Epithelial cell of esophagus (primary cell): ENCODE results near the gene SLC22A23.
A peak's percentile ranks its signal among the peaks of the same experiment; 100 is the strongest.

Experiments
- DNase-seq: peaks from one replicate; pipeline ENCODE4 v3.0.0; 2010; ENCODE audit warnings: low read depth
- H3K4me3 ChIP-seq: 2 replicates; pipeline ENCODE4 v1.5.1; 2011; ENCODE audit warnings: mild to moderate bottlenecking, low read length, control low read depth
- CTCF ChIP-seq: IDR thresholded peaks from 2 replicates; pipeline ENCODE4 v1.5.1; 2011; ENCODE audit warnings: low read depth, mild to moderate bottlenecking, low read length, control low read depth, inconsistent platforms; ENCODE audit not compliant: insufficient read depth; ENCODE audit errors: missing control alignments

The SLC22A23 gene

GRCh38 chr6:3484946-3485345 lies 28.1 kb upstream of the SLC22A23 start:
- DNase-seq = no peak
- TF ChIP-seq CTCF = no peak
- no peak overlapping the region for H3K4me3 ChIP-seq

GRCh38 chr6:3484192-3484591 lies 27.3 kb upstream of the SLC22A23 start:
- no peak for TF ChIP-seq CTCF
- H3K4me3 ChIP-seq = no peak overlapping the region
- peak; percentile 65 for DNase-seq

- DNase-seq = no peak
- no peak overlapping the region for H3K4me3 ChIP-seq
These were observed 26.8 kb upstream of the SLC22A23 start for GRCh38 chr6:3483675-3484074.

GRCh38 chr6:3482869-3483268 lies 26.0 kb upstream of the SLC22A23 start:
- DNase-seq = no peak
- no peak overlapping the region for H3K4me3 ChIP-seq
- TF ChIP-seq CTCF = no peak

More at GRCh38 chr6:3483675-3484074, 26.8 kb upstream of the SLC22A23 start:
- TF ChIP-seq CTCF = no peak

- no peak for TF ChIP-seq CTCF
- no peak for DNase-seq
- no peak overlapping the region for H3K4me3 ChIP-seq
These were observed 24.8 kb upstream of the SLC22A23 start for GRCh38 chr6:3481640-3482039.

- DNase-seq = no peak
- no peak overlapping the region for H3K4me3 ChIP-seq
- TF ChIP-seq CTCF = no peak
These were observed 23.2 kb upstream of the SLC22A23 start for GRCh38 chr6:3480009-3480408.

GRCh38 chr6:3473773-3474172 lies 16.9 kb upstream of the SLC22A23 start:
- no peak for TF ChIP-seq CTCF
- DNase-seq = no peak
- H3K4me3 ChIP-seq = no peak overlapping the region
